SK-N-SH treated with all-trans-retinoic acid at 6 μM for 48 hours (cell line): ENCODE results near the gene IL9R.

Experiments used
- ESRRG ChIP-seq: fragments of 250-450 bp; sonication (Bioruptor Pico); IDR thresholded peaks from 2 replicates; pipeline ENCODE4 v1.6.1; 2021; ENCODE audit warnings: mild to moderate bottlenecking
- OSR1 ChIP-seq: fragments of 250-450 bp; sonication (Bioruptor Pico); IDR thresholded peaks from 2 replicates; pipeline ENCODE4 v1.8.0; 2022; ENCODE audit warnings: moderate library complexity, mild to moderate bottlenecking, inconsistent platforms
- PATZ1 ChIP-seq: fragments of 250-450 bp; sonication (Bioruptor Pico); IDR thresholded peaks from 2 replicates; pipeline ENCODE4 v1.8.0; 2020; ENCODE audit warnings: mild to moderate bottlenecking, moderate library complexity, borderline replicate concordance
- PPARA ChIP-seq: fragments of 250-450 bp; sonication (Bioruptor Pico); IDR thresholded peaks from 2 replicates; pipeline ENCODE4 v1.5.0; 2020; ENCODE audit warnings: mild to moderate bottlenecking, borderline replicate concordance
- TCF4 ChIP-seq: fragments of 250-450 bp; sonication (Bioruptor Pico); IDR thresholded peaks from 2 replicates; pipeline ENCODE4 v1.8.0; 2021; ENCODE audit warnings: mild to moderate bottlenecking, moderate library complexity, borderline replicate concordance
- TOX ChIP-seq: fragments of 250-450 bp; sonication (Bioruptor Pico); IDR thresholded peaks from 2 replicates; pipeline ENCODE4 v1.8.0; 2021; ENCODE audit warnings: mild to moderate bottlenecking, moderate library complexity, borderline replicate concordance
- ZFP30 ChIP-seq: fragments of 450-650 bp; formaldehyde crosslinking; IDR thresholded peaks from 2 replicates; pipeline ENCODE4 v1.5.0; 2022; ENCODE audit warnings: mild to moderate bottlenecking, moderate library complexity
- ZNF8 ChIP-seq: fragments of 450-650 bp; formaldehyde crosslinking; IDR thresholded peaks from 2 replicates; pipeline ENCODE4 v1.5.0; 2020; ENCODE audit warnings: mild to moderate bottlenecking, moderate library complexity
- TF ChIP-seq, protein P1 (sequence below): fragments of 250-450 bp; sonication (Bioruptor Pico); IDR thresholded peaks from 2 replicates; pipeline ENCODE4 v1.5.1; 2021; ENCODE audit warnings: mild to moderate bottlenecking, moderate library complexity
- TF ChIP-seq, protein P2 (sequence below): fragments of 250-450 bp; sonication (Bioruptor Pico); IDR thresholded peaks from 2 replicates; pipeline ENCODE4 v1.5.0; 2020; ENCODE audit warnings: mild to moderate bottlenecking, moderate library complexity

DNA sequence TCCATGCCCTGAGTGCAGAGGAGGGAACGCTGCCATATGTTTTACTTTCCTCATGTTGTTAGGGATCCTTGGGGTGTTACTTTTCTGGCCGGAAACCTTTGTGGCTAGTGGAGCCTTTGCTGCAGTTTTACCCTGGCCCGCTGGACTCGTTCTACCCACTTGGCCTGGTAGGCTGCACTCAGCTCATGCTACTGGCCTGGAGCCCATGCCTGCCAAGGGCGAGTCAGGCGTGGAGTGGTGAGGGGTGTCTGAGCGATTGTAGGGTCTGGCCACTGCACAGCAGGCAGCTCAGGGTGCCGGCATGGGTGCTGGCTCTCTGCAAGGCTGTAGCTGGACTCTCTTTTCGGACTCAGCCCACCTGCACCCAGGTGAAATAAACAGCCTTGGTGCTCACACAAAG lies 41.4 kb upstream of the IL9R start:
- TF ChIP-seq OSR1 (CRISPR knock-in tag) = no peak
- no peak for TF ChIP-seq ZNF8 (CRISPR knock-in tag)
- TF ChIP-seq PPARA (CRISPR knock-in tag) = no peak
- TF ChIP-seq, protein P1, sequence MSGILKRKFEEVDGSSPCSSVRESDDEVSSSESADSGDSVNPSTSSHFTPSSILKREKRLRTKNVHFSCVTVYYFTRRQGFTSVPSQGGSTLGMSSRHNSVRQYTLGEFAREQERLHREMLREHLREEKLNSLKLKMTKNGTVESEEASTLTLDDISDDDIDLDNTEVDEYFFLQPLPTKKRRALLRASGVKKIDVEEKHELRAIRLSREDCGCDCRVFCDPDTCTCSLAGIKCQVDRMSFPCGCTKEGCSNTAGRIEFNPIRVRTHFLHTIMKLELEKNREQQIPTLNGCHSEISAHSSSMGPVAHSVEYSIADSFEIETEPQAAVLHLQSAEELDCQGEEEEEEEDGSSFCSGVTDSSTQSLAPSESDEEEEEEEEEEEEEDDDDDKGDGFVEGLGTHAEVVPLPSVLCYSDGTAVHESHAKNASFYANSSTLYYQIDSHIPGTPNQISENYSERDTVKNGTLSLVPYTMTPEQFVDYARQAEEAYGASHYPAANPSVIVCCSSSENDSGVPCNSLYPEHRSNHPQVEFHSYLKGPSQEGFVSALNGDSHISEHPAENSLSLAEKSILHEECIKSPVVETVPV = no peak
- TF ChIP-seq PATZ1 = no peak
- no peak for TF ChIP-seq TCF4 (CRISPR knock-in tag)
- TF ChIP-seq, protein P2, sequence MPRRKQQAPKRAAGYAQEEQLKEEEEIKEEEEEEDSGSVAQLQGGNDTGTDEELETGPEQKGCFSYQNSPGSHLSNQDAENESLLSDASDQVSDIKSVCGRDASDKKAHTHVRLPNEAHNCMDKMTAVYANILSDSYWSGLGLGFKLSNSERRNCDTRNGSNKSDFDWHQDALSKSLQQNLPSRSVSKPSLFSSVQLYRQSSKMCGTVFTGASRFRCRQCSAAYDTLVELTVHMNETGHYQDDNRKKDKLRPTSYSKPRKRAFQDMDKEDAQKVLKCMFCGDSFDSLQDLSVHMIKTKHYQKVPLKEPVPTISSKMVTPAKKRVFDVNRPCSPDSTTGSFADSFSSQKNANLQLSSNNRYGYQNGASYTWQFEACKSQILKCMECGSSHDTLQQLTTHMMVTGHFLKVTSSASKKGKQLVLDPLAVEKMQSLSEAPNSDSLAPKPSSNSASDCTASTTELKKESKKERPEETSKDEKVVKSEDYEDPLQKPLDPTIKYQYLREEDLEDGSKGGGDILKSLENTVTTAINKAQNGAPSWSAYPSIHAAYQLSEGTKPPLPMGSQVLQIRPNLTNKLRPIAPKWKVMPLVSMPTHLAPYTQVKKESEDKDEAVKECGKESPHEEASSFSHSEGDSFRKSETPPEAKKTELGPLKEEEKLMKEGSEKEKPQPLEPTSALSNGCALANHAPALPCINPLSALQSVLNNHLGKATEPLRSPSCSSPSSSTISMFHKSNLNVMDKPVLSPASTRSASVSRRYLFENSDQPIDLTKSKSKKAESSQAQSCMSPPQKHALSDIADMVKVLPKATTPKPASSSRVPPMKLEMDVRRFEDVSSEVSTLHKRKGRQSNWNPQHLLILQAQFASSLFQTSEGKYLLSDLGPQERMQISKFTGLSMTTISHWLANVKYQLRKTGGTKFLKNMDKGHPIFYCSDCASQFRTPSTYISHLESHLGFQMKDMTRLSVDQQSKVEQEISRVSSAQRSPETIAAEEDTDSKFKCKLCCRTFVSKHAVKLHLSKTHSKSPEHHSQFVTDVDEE (CRISPR knock-in tag) = no peak
- TF ChIP-seq ZFP30 (CRISPR knock-in tag) = no peak
- TF ChIP-seq TOX (CRISPR knock-in tag) = no peak
- TF ChIP-seq ESRRG (CRISPR knock-in tag) = no peak
